ENCODE data around the gene TPCN1. TPM values are rescaled to one million over a fixed set of nuclear protein-coding genes. Genes with fewer than 3 reads are reported as not detected.

Gene TPCN1
- total and polyA plus RNA-seq, 2 experiments from 2014 or later: 14.4 to 16.2 TPM

DNA sequence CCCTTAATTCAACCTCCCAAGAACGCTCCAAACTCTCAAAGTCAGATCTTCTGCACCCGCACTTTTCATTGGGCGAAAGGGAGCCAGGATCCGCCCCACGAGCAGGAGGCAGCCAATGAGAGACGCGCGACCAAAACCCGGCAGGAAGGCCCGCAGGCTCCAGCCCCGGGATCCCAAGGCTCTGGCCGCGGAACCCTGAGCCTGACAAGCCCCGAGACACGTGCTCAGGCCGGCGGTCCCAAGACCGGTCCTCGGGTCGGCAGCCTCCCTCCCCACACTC is 36.4 kb upstream of the TPCN1 start (continued):
- TF ChIP-seq, protein P1, sequence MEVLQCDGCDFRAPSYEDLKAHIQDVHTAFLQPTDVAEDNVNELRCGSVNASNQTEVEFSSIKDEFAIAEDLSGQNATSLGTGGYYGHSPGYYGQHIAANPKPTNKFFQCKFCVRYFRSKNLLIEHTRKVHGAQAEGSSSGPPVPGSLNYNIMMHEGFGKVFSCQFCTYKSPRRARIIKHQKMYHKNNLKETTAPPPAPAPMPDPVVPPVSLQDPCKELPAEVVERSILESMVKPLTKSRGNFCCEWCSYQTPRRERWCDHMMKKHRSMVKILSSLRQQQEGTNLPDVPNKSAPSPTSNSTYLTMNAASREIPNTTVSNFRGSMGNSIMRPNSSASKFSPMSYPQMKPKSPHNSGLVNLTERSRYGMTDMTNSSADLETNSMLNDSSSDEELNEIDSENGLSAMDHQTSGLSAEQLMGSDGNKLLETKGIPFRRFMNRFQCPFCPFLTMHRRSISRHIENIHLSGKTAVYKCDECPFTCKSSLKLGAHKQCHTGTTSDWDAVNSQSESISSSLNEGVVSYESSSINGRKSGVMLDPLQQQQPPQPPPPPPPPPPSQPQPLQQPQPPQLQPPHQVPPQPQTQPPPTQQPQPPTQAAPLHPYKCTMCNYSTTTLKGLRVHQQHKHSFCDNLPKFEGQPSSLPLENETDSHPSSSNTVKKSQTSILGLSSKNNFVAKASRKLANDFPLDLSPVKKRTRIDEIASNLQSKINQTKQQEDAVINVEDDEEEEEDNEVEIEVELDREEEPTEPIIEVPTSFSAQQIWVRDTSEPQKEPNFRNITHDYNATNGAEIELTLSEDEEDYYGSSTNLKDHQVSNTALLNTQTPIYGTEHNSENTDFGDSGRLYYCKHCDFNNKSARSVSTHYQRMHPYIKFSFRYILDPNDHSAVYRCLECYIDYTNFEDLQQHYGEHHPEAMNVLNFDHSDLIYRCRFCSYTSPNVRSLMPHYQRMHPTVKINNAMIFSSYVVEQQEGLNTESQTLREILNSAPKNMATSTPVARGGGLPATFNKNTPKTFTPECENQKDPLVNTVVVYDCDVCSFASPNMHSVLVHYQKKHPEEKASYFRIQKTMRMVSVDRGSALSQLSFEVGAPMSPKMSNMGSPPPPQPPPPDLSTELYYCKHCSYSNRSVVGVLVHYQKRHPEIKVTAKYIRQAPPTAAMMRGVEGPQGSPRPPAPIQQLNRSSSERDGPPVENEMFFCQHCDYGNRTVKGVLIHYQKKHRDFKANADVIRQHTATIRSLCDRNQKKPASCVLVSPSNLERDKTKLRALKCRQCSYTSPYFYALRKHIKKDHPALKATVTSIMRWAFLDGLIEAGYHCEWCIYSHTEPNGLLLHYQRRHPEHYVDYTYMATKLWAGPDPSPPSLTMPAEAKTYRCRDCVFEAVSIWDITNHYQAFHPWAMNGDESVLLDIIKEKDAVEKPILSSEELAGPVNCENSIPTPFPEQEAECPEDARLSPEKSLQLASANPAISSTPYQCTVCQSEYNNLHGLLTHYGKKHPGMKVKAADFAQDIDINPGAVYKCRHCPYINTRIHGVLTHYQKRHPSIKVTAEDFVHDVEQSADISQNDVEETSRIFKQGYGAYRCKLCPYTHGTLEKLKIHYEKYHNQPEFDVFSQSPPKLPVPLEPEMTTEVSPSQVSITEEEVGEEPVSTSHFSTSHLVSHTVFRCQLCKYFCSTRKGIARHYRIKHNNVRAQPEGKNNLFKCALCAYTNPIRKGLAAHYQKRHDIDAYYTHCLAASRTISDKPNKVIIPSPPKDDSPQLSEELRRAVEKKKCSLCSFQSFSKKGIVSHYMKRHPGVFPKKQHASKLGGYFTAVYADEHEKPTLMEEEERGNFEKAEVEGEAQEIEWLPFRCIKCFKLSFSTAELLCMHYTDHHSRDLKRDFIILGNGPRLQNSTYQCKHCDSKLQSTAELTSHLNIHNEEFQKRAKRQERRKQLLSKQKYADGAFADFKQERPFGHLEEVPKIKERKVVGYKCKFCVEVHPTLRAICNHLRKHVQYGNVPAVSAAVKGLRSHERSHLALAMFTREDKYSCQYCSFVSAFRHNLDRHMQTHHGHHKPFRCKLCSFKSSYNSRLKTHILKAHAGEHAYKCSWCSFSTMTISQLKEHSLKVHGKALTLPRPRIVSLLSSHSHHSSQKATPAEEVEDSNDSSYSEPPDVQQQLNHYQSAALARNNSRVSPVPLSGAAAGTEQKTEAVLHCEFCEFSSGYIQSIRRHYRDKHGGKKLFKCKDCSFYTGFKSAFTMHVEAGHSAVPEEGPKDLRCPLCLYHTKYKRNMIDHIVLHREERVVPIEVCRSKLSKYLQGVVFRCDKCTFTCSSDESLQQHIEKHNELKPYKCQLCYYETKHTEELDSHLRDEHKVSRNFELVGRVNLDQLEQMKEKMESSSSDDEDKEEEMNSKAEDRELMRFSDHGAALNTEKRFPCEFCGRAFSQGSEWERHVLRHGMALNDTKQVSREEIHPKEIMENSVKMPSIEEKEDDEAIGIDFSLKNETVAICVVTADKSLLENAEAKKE (CRISPR knock-in tag; IDR thresholded peaks at IDR 0.05): no peak
- no peak; the same call in 1 of the 2 replicates for TF ChIP-seq POLR2AphosphoS5 (IDR thresholded peaks at IDR 0.05; ENCODE audit: low read depth)

DNA sequence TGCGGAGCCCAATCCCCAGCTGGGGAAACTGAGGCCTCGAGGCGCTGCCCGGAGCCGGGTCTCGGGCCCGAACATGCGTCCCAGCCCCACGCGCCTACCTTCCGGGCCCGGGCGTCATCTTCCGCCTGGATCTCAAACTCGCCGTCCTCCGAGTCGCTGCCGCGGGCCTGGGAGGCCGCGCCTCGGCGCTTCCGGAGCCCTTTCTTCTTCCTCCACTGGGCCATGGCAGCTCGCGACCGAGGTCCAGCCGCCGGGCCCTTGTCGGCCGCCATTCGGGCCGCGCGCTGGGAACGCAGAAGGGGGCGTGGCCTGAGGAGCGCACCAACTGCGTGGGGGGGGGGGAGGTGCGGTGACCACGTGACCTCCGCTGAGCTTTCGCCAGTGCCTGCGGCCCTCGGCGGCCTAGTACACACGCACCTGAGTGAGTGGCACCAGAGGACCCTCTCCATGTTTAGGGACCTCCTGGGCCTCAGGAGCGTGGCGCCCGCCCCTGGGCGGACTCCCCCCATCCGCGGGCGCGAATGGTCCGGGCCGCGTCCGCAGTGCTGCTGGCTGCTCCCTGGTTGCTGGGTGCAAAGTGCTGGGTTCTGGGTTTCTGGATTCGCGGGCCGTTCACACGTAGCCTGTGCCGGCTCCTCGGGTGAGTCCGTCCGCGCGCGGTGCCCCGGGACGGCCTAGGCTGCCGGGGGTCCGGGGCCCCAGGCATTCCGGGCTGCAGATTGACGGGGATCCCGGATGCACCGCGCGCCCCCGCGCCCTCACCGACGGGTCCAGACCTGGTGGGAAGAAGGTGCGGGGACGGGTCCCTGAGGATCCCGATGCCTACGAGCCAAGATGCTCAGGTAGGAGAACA is 35.9 kb upstream of the TPCN1 start, which contains the start of the genes DDX54 and RITA1:
Gene DDX54 (minus strand): TSS at position 299 of the 853 bp plus-strand sequence. CDS start 27 bp downstream, at position 272.
Gene RITA1 (plus strand): TSS at position 542 of the 853 bp plus-strand sequence. CDS start 1,026 bp downstream, outside the sequence.
- H3K27me3 Mint-ChIP-seq (ENCODE audit: insufficient read depth, low read depth, poor library complexity): peaks cover 10% of the 10 kb centered on the region
- peaks cover 12% of the 10 kb centered on the region for H3K4me1 Mint-ChIP-seq
- H2AFZ ChIP-seq: peak within 1 kb of the TSS; percentile 95
- TF ChIP-seq POLR2AphosphoS5 (IDR thresholded peaks at IDR 0.05; ENCODE audit: low read depth): peak; percentile 81
- no peak for TF ChIP-seq JUNB (IDR thresholded peaks at IDR 0.05; ENCODE audit: unreplicated experiment)
- TF ChIP-seq CREB1 (CRISPR knock-in tag; IDR thresholded peaks at IDR 0.05; ENCODE audit: low read depth): 0 out of 2 replicates have a peak, but pooled peaks have one; percentile 36
- no peaks in the 10 kb centered on the region for H3K9me2 ChIP-seq (ENCODE audit: insufficient read depth)
- H4K20me1 ChIP-seq (replicated peaks; ENCODE audit: insufficient read depth): peaks cover 37% of the 10 kb centered on the region
- peak; percentile 87 for DNase-seq (ENCODE audit: low spot score)
- ATAC-seq: peak; percentile 94
- H3K9me3 Mint-ChIP-seq: no peaks in the 10 kb centered on the region
- peak within 1 kb of the TSS; percentile 87 for H3K27ac ChIP-seq (ENCODE audit: low read depth)
- H3K36me3 ChIP-seq (ENCODE audit: insufficient read depth): no peaks in the 10 kb centered on the region; the same call in 1 of the 2 replicates
- H3F3A ChIP-seq (replicated peaks; ENCODE audit: low read depth): peaks cover 3% of the 10 kb centered on the region; the same call in 1 of the 2 replicates
- H3K4me3 ChIP-seq: peak within 1 kb of the TSS; percentile 97
- H3K27me3 ChIP-seq (ENCODE audit: insufficient read depth): no peaks in the 10 kb centered on the region
- peak within 1 kb of the TSS; percentile 95 for H3K4me3 Mint-ChIP-seq
- H3K4me1 ChIP-seq (ENCODE audit: insufficient read depth): peaks cover 4% of the 10 kb centered on the region; the same call in 1 of the 2 replicates
- peaks cover 52% of the 10 kb centered on the region for H3K79me2 ChIP-seq (replicated peaks; ENCODE audit: insufficient read depth)
- H3K36me3 Mint-ChIP-seq (ENCODE audit: low read depth): peaks cover 45% of the 10 kb centered on the region
- peak within 1 kb of the TSS; percentile 88 for H3K27ac Mint-ChIP-seq
- peak within 1 kb of the TSS; percentile 94 for H3K4me2 ChIP-seq
